ENCODE results near the gene STXBP6.

STXBP6 gene

DNA sequence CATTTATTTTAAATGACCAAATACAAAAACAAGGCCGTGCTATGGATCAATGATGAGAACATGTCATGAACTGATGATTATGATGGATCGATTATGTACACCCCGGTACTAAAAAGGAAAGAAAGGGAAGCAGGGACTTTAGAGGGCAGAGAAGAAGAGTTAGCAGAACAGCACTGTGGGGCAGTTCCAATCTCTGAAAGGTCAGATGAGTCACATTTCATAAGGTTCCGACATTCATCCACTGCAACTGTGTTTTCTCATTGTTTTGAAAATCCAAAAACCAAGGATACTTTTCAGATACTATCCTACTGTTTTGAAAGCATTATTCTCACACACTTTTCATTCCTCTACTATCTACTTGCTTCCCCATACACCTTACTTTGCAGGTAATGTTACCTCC, 169.3 kb downstream of the STXBP6 start:
- no peak for DNase-seq

DNA sequence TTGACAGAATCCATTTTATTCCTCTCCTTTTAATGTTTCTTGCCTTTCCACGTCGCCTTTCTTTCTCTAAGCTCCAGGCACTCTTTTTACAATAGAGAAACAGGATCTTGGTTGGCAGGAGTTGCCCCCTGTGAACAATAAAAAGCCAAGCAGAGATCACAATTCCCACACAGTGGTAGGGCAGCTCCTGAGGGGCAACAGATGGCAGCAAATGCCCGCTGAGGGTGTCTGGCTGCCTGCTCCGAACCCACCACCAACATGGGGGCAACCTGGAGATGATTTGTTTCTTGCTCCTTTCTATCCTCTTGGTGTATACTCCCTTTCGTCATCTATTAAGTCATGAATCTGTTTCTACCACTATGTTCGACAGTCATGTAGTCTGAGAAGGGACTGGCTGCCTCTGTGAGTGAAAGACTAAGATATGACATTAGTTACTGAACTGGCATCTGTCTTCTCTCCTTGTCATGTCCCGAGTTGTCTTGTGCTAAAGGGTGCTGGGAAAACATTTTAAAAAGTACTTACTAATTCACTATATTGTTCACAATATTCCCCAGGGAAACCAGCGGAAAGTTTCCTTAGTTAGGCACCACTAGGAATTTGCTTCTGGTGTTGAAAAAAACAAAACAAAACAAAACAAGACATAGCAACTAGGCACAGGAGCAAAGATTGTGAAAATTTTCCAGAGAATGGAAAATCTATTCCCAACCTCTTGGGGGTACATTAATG, 170.1 kb downstream of the STXBP6 start:
- DNase-seq = no peak

DNA sequence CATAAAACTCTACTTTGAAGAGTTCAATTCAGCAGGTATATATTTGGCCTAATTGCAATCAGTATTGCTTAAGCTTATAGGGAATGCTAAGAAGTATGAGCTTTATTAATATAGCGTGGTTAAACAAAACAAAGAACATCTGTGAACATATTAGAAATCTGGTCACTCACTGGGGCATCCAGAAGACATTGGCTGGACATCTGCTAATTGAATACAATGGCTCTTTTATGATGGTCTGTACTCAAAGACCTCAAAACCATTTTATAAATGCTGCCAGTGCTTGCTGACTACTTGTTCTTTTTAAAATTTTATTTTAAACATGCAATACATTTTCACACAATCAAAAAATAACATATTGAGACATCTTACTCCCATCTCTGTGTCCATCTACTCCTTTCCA, 173.0 kb downstream of the STXBP6 start:
- no peak for DNase-seq

DNA sequence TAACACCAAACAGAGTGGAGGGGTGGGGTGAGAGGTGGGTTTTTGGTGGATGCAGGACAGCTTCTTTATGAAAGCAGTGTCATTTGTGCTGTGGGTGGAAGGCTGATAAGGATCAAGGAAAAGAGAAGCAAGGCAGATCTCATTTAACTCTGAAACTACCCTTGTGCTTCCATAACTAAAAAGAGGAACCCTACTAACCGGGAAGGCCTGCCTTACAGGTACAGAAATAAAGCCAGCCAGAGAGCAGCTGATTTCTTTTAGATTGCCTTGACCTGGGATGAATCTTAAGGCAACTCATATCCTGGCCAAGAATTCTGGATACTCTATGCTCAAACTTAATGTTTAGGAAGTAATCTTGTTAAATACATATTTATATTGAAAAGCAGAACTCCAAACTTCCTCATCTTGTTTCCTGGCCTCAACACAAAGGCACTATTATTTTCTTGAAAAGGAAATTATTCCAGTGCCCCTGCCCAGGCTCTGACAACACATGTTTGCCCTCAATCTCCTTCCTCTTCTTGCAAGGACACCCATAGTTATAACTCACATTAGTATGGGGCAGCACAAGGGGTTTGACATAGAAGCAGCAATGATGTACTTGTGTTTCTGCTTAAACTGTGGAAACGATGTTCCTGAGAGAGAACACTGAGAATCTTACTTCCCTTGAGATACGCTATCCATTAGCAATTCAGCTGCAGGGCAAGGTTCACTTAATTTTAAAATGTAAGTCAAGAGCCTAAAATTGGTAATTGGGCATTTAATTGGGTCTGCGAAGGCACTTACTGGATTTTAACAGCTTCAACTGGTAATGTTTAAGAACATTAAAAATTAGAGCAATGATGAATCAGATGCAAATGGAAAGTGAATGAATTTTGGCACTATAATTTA, 173.7 kb downstream of the STXBP6 start:
- DNase-seq = no peak

DNA sequence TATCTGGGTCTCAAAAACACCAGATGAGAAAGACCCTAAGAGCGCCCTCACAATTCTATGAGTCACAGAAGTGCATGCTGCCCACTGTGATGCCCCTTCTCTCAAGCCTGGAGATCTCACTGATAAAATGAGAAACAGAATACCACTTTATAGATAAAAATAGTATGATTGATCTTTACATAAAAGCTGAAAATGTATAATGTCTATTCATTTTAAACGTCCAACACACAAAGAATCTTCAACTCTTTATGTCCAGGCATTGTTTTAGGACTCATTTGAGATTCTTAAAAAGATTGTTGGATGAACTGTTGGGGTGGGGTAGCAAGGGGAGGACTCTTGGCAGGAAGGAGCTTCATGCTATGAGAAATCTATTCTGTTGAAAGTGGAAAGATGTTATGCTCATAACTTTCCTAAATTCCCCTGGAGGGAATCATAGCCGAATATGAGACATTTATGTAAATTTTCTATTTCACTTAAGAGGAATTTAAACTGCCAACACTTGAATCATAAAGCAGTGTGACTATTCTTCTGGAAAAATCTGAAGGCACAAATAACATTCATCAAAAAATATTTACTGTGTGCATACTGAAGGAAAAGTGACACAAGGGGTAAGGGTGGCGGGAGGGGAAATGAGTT, 174.6 kb downstream of the STXBP6 start:
- no peak for DNase-seq

DNA sequence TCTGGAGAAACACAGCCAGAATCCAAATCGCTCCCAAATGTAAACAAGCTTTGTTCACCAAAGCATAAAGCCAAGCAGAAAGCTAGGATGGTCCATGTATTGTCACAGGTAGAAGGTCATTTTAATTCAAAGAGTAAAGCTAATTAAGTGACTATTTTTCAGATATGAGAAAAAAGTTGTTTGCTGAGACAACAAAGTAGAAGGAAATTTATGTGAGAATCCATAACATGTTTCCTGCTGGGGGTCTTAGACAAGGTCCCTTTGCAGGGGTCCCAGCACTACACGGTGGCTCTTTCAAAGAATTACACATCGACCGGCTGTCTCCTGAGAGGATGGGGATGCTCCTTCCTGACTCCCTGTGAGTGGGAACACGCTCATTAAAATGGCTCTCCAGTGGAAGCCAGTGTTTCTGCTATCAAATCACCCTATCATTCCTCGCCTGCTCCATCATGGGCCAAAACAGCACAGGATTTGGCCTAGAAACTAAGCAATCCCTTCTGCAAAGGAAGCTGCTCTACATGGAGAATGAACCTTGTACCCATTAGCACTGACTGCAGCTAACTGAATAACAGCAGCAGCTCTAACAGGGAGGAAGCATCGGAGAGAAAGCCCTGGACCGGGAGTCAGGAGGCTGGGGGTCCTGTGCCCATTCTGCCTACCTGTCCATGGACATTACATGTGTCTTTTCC, 175.3 kb downstream of the STXBP6 start:
- DNase-seq = no peak

DNA sequence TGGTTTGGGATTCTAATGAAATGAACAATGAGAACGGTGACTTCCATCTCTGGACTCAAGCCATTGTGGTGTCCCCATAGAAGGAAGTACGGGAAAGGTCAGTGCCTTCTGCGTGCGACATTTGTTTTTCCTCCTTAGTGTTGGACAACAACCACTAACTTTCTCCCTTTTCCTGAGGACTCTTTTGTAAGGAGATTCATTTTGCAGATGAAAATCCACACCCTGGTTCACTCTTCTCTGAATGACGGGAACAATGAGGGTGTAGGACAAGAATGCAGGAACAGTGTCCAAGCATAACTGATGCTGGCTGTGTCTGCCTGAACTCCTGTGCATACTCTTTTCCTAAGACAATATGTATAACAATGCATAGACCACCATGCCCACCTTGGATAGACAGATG, 176.4 kb downstream of the STXBP6 start:
- no peak for DNase-seq

DNA sequence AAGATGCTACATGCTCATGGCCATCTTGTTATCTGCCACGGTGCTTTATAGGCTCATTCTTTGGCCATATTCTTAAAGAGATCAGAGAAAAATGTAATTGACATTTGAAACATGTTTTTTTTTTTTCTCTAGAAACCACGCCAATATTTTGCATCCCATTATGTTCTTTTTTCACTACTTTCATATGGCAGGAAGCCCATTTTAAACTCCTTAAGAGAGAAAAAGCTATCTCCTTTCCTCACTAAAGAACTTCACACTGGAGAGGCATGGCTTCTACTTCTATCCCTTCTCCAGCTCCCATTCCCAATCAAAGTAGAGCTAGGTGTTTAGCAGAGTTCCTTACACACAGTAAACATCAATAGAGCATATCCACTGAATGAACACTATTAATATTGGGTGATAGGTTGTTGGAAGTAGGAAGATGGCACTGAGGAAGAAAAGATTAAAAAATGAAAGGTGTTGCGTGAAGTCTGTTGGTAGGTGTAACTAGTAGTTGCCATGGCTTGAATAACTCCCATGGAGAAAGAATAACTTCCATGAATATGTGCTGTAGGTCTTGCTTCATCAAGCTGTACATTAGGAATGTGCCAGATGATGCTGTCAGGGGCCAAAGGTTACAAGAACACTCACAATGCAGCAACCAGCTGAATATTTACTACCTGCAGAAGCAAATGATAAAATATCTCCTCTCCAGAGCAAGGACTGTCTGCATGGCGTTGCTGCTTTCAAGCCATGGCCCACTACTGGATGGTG, 178.8 kb downstream of the STXBP6 start:
- DNase-seq = no peak

DNA sequence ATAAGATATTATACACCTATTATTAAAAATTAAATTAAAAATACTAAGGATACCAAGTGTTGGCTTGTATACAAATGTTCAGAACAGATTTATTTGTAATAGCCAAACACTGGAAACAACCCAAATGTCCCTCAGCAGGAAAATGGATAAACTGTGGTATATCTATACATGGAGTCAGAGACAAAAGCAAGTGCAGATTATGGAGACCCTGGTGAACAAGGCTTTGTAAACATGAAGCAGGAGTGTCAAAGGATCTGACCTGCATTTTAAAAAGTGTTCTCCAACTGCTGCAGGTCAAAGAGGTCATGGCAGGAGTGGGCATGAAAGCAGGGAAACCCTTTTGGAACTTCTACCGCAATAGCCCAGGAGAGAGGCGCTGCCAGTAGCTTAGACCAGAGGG, 181.6 kb downstream of the STXBP6 start:
- no peak for DNase-seq

DNA sequence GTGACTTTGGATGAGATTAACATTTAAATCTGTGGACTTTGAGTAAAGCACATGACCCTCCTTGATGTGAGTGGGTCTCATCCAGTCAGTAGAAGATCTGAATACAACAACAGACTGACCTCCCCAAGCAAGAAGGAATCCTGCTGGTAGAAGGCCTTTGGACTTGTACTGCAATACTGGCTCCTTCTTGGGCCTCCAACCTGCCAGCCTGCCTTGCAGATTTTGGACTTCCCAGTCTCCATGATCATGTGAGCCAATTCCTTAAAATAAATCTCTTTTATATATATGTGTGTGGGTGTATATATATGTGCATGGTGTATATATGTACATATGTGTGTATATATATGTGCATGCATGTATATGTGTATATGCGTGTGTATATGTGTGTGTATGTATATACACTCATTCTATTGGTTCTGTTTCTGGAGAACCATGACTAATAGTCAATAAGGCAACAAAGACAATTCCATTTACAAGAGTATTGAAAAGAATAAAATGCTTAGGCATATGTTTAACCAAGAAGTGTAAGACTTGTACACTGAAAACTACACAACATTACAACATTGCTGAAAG, 183.8 kb downstream of the STXBP6 start:
- DNase-seq = no peak

DNA sequence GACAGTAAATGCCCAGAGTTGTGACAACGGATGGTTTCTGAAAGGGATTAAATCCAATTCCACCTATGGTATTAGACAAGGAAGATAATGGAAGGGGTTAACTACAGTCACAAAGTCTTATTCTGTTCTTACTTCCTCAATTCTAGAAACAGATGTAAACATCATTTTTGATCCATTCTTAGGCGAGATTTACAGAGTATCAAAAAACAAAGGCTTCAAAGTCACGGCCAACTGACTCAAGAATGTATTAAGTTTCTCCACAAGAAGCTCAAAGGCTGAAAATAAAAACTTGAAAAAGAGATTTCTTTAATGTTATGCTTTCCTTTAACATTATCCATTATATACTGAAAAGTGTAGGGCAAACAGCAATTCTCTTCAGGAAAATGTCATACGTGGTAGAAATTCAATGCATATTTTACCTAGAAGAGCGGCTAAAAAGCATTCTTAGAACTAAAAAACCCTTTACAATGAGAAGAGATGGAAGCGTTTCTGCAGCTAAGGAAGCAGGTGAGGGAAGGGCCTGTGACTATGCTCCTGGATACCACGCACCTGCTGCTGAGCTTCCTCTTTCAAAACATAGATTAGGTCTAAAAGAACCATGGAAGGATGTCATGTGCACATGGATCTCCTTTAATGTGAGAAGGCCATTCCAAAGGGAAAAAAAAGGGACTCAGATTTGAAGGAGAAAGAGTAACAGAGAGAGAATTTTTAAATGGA, 185.8 kb downstream of the STXBP6 start:
- DNase-seq = no peak

DNA sequence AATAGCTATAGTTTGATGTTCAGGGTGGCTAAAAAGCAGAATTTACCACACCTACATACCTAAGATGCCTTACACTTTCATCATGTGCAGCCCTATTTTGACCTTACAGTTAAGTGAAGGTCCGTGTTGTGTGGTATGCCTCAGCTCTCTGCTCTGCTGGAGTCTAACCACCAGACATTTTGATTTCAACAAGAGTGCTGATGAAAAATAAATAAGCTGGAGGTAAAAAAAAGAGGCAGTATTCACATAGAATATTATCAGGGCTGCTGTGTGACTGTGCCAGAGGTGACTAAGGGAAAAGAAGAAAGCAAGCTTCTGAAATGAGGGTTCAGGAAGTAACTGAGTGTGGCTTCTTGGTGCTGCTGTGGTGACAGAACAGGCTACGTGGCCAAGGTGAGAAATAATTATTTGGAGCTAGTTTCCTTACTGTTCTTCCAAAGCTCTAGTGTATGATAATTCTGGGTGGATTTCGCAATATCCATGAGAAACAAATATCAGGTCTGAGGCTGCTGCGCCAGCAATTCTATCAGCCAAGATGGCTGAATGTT, 188.8 kb downstream of the STXBP6 start:
- DNase-seq = no peak

DNA sequence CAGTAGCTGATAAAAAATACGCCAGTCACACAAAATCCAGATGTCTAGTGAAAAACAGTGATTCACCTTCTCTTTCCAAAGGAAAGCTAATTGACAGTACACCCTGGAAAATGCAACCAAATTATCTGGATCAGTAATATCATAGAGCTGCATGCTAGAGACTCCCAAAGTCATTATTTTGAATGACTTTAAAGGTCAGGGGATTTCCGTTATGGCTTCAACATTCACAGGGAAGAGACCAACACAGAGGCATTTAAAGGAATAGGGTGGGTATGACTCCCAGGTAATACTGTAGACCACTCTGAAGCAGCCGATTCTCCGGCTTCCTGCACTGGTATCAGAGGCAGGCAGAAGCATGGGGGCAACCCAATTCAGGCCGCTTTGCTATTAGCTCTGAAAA, 190.4 kb downstream of the STXBP6 start:
- DNase-seq = no peak

DNA sequence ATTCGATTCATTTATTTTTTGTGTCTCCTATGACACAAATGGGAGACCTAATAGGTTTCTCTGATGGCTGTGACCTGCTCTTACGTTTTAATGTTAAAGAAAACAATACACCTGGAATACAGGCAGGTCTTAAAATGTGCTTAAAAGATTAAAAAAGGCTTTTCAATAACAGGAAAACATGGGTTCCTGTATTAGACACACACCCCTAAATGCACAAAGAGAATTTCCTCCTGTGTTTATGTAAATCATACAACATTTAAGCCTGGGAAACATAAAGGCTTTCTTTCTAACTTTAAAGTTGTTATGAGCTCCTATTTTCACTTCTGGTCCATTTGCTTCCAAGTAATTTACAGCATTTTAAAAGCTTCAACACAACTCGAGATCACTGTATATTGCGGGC, 191.3 kb downstream of the STXBP6 start:
- DNase-seq = no peak

DNA sequence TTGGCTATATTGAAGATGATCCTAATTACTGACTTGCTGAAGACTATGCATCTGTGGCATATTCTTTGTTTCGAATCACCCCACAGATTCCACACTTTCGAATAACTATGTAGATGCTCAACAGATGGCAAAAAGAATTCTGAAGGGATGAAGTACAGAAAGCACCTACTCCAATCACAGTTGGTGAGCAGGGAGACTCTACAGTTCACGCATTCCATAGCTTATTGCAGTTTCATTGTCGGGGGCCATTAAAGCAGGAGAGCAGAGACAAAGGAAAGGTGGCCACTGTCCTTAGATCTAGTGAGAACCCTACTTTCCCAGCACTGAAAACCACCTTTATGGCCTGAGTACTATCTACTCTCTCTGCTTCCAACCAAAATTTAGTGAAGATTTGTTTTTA, 191.9 kb downstream of the STXBP6 start:
- no peak for DNase-seq

DNA sequence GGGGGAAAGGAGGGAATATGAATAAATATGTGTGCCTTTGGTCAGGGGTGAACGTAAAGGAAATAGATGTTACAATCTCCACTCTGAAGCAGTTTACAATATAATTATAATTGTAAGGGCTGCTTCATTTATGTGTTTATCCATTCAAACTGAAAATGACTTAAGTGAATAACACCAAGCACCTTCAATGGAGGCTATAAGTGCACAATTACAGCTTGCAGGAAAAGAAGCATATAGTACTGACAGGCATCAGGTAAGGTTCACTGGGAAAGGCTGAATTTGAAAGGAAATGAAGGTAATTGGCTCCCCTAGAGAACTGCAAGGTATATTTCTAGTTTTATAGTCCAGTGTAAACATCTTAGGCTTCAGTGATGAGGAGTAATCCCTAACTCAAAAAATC, 192.7 kb downstream of the STXBP6 start:
- no peak for DNase-seq

DNA sequence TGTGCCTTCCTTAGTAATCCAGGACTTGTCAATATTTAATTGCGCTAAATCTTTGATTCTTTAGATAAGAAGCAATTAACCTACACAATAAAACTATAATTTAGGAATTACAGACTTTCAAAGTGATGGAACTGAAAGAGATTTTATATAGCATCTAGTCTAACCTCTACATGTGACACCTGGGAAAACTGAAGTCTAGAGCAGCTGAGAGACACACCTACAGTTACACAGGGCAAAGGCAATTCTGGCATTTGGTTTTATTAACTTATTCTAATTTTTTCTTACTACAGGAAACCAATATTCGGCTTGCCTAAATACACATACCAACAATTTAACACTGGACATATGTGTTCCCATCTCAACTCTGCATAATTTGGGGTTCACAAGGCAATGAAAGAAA, 196.5 kb downstream of the STXBP6 start:
- no peak for DNase-seq

DNA sequence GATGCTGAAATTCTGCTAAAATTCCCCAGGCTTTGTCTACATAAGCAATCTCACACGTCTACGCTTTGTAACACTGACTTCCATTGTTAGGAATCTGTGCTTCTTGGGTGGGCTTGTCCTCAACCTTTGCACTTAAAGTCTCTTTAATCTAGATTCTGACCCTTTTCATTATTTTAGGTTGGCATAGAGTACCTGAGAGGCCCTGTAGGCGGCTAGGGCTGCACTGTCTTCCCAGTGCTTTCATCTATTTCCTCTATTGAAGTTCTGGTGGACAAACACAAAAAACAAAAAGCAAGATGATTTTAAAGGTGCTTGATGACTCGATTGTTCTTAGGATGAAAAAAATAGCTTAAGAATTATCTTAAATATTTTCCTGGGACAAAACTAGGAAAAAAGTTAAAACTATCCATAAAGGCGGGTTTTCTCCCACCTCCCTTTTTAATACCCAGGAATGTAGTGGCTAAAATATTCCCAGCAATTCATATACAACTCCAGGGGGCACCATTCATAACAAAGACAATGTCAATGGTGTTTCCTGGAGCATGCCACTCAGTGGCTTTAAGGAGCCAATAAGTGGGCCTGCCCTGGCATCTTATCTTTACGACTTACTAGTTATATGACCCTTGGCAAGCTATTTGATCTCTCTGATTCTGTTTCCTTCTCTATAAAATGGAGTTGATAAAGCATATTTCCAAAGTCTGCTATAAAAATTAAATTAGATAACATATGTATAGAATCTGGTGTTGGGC, 197.5 kb downstream of the STXBP6 start:
- DNase-seq = no peak

DNA sequence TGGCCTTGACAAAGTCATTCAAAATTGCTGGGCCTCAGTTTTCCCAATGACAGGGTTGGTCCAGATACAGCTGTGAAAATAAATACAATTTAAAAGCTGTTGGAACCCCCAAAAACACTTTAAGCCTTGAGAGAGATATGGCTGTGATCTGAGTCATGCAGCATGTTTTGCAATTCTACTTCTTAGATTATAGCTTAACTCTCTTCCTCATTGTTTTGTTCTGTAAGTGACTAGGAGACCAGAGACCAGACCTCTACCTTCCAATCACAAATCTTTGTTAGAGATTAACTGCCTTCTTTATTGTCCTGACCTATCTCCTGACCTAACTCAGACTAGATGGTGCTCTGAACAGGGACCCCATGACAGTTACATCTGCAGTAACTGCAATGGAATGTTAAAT, 198.1 kb downstream of the STXBP6 start:
- no peak for DNase-seq

DNA sequence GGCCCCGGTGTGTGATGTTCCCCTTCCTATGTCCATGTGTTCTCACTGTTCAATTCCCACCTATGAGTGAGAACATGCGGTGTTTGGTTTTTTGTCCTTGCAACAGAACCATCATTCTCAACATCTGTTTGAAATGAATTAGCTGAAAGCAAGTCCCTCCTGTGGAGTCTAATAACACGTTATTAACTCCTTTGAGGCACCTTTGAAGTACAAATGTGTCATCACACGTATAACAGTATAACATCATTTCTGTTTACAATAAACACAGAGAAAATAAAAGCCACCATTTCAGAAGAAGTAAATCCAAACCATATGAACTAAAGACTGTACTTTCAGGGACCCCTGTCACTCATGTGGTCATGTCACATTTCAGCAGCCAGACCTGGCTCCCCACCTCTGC, 198.5 kb downstream of the STXBP6 start:
- no peak for DNase-seq
